Mammary epithelial cell (primary cell): ENCODE measurements around the gene EPYC.

ENCODE experiments used
- CTCF ChIP-seq, 2 donors: IDR thresholded peaks in 1 of 2; conservative IDR thresholded peaks in 1 of 2; 2 replicates each; pipeline ENCODE4 v1.5.1; 2011 to 2012; ENCODE audit warnings: inconsistent platforms in 2 of 2, low read length in 2 of 2, mild to moderate bottlenecking in 2 of 2, control low read depth in 1 of 2, low read depth in 1 of 2; ENCODE audit not compliant: insufficient read depth in 1 of 2; ENCODE audit errors: extremely low read depth in 1 of 2
- EZH2 ChIP-seq: IDR thresholded peaks from 2 replicates; pipeline ENCODE4 v1.6.1; 2012; ENCODE audit warnings: low read length, inconsistent platforms, borderline replicate concordance

GRCh38 chr12:90964616-90965015 lies 40.2 kb downstream of the EPYC start:
- TF ChIP-seq CTCF (conservative IDR thresholded peaks at IDR 0.05 in 1 of 2, IDR thresholded peaks at IDR 0.05 in 1 of 2; ENCODE audit: extremely low read depth in 1 of 2, insufficient read depth in 1 of 2, low read depth in 1 of 2, low read length in 2 of 2), result no peak
- no peak for TF ChIP-seq EZH2
